Endodermal cell (in vitro differentiated cells): ENCODE data around the gene TPCN2. TPM values are rescaled to one million over a fixed set of nuclear protein-coding genes. Genes with fewer than 3 reads are reported as not detected.
A peak's percentile ranks its signal among the peaks of the same experiment; 100 is the strongest.

Experiments
- DNase-seq: peaks from one replicate; pipeline ENCODE4 v3.0.0-alpha.2; 2017
- H3K27ac ChIP-seq: 2 replicates; pipeline ENCODE4 v1.5.1; 2013; ENCODE audit warnings: mild to moderate bottlenecking, low read depth, low read length, moderate library complexity
- H3K27me3 ChIP-seq: 2 replicates; pipeline ENCODE4 v1.6.1; 2013; ENCODE audit warnings: mild to moderate bottlenecking, low read length, moderate library complexity; ENCODE audit not compliant: insufficient read depth, control insufficient read depth, poor library complexity, severe bottlenecking
- H3K36me3 ChIP-seq: 2 replicates; pipeline ENCODE4 v1.7.0; 2013; ENCODE audit warnings: mild to moderate bottlenecking, low read length, moderate library complexity; ENCODE audit not compliant: control insufficient read depth, insufficient read depth
- H3K4me1 ChIP-seq: one replicate; pipeline ENCODE4 v1.7.0; 2013; ENCODE audit warnings: low read length; ENCODE audit not compliant: control insufficient read depth, insufficient read depth
- H3K4me3 ChIP-seq: 2 replicates; pipeline ENCODE4 v1.5.1; 2013; ENCODE audit warnings: mild to moderate bottlenecking, low read length, moderate library complexity
- H3K9ac ChIP-seq: 2 replicates; pipeline ENCODE4 v1.6.1; 2013; ENCODE audit warnings: mild to moderate bottlenecking, low read length, moderate library complexity; ENCODE audit not compliant: poor library complexity, severe bottlenecking; ENCODE audit errors: extremely low read depth
- H3K9me3 ChIP-seq: 2 replicates; pipeline ENCODE4 v1.6.1; 2013; ENCODE audit warnings: mild to moderate bottlenecking, low read length, moderate library complexity; ENCODE audit not compliant: control insufficient read depth
- H3K27ac Mint-ChIP-seq: 2 replicates; pipeline ENCODE4 v1.8.0; 2020; ENCODE audit warnings: mixed read lengths
- H3K27me3 Mint-ChIP-seq: 2 replicates; pipeline ENCODE4 v1.8.0; 2021; ENCODE audit warnings: mild to moderate bottlenecking, mixed read lengths; ENCODE audit not compliant: insufficient read depth
- H3K36me3 Mint-ChIP-seq: 2 replicates; pipeline ENCODE4 v1.8.0; 2020; ENCODE audit warnings: low read depth, mixed read lengths
- H3K4me1 Mint-ChIP-seq: 2 replicates; pipeline ENCODE4 v1.8.0; 2020; ENCODE audit warnings: mixed read lengths
- H3K4me3 Mint-ChIP-seq: 2 replicates; pipeline ENCODE4 v1.8.0; 2020; ENCODE audit warnings: mild to moderate bottlenecking, moderate library complexity, mixed read lengths
- H3K9me3 Mint-ChIP-seq: 2 replicates; pipeline ENCODE4 v1.8.0; 2020; ENCODE audit warnings: mild to moderate bottlenecking, mixed read lengths
- CTCF ChIP-seq: fragments of 200-600 bp; sonication (generic); conservative IDR thresholded peaks from 2 replicates; pipeline ENCODE4 v1.5.0; 2021; ENCODE audit warnings: antibody characterized with exemption, mild to moderate bottlenecking
- WGBS, 2 experiments: methylation state at CpG; one replicate each; pipeline versions ENCODE4 v1.1.5 to v1.1.7; 2013; ENCODE audit warnings: missing lambda C conversion rate in 2 of 2, mixed read lengths in 1 of 2; ENCODE audit not compliant: insufficient coverage in 1 of 2, insufficient read length in 1 of 2; 5-methylcytosine and 5-hydroxymethylcytosine counted together
- total RNA-seq, 2 donors: library from RNA; stranded (reverse); fragmentation: NEBNext Ultra II Directional in 1 of 2; extraction: Animal tissue kit (Norgen Biotek cat#: 25700) in 1 of 2; gene quantifications; 2 replicates in 1 of 2; 3 replicates in 1 of 2; pipeline ENCODE4 v1.2.1, GENCODE V29; 2021

Gene TPCN2
- total RNA-seq, 2 donors from 2014 or later = 20.7 to 27.9 TPM

- Mint-ChIP-seq H3K36me3 (no peaks in the 10 kb centered on the region), H3K9me3 (peaks cover 1% of the 10 kb centered on the region), H3K27ac (no peak overlapping the region), H3K4me3 (no peak overlapping the region), H3K4me1 (no peaks in the 10 kb centered on the region), H3K27me3 (peaks cover 4% of the 10 kb centered on the region)
- no peak for TF ChIP-seq CTCF
- Histone ChIP-seq H3K9me3 (no peaks in the 10 kb centered on the region), H3K4me3 (no peak overlapping the region), H3K4me1 (no peaks in the 10 kb centered on the region), H3K36me3 (no peaks in the 10 kb centered on the region), H3K27me3 (no peaks in the 10 kb centered on the region), H3K9ac (no peak overlapping the region), H3K27ac (no peak overlapping the region)
- no peak for DNase-seq
- 85 to 98% methylated on average over 5 to 6 of the region's 6 CpGs for WGBS, 2 experiments
These were observed 122.9 kb downstream of the TPCN2 start for GRCh38 chr11:69171476-69172240.

GRCh38 chr11:69172674-69173073 is 123.9 kb downstream of the TPCN2 start:
- Mint-ChIP-seq H3K36me3 (no peaks in the 10 kb centered on the region), H3K4me3 (no peak overlapping the region), H3K27ac (no peak overlapping the region), H3K27me3 (peaks cover 4% of the 10 kb centered on the region), H3K4me1 (no peaks in the 10 kb centered on the region), H3K9me3 (peaks cover 1% of the 10 kb centered on the region)
- no peaks in the 10 kb centered on the region for H3K4me1 ChIP-seq
- no peak overlapping the region for H3K9ac ChIP-seq
- 20 to 36% methylated on average over 1 of the region's 1 CpG for WGBS, 2 experiments
- no peak overlapping the region for H3K4me3 ChIP-seq
- H3K9me3 ChIP-seq = no peaks in the 10 kb centered on the region
- TF ChIP-seq CTCF = no peak
- no peaks in the 10 kb centered on the region for H3K27me3 ChIP-seq
- H3K36me3 ChIP-seq = no peaks in the 10 kb centered on the region
- DNase-seq = peak; percentile 65
- H3K27ac ChIP-seq = no peak overlapping the region

GRCh38 chr11:69173331-69173730 is 124.6 kb downstream of the TPCN2 start:
- WGBS, 2 experiments = 89 to 94% methylated on average over 3 of the region's 3 CpGs
- Histone ChIP-seq H3K9ac (no peak overlapping the region), H3K4me3 (no peak overlapping the region), H3K27ac (no peak overlapping the region), H3K9me3 (no peaks in the 10 kb centered on the region), H3K36me3 (no peaks in the 10 kb centered on the region), H3K27me3 (no peaks in the 10 kb centered on the region), H3K4me1 (no peaks in the 10 kb centered on the region)
- TF ChIP-seq CTCF = no peak
- Mint-ChIP-seq H3K4me3 (no peak overlapping the region), H3K4me1 (no peaks in the 10 kb centered on the region), H3K27me3 (peaks cover 4% of the 10 kb centered on the region), H3K27ac (no peak overlapping the region), H3K36me3 (no peaks in the 10 kb centered on the region), H3K9me3 (peaks cover 1% of the 10 kb centered on the region)
- no peak for DNase-seq
